ENCODE data around the gene ZNF654. TPM values are rescaled to one million over a fixed set of nuclear protein-coding genes. Genes with fewer than 3 reads are reported as not detected.
A peak's percentile ranks its signal among the peaks of the same experiment; 100 is the strongest.

The ZNF654 gene
- total and polyA plus RNA-seq, 8 donors = 1.7 to 11.0 (median 5.1) TPM

DNA sequence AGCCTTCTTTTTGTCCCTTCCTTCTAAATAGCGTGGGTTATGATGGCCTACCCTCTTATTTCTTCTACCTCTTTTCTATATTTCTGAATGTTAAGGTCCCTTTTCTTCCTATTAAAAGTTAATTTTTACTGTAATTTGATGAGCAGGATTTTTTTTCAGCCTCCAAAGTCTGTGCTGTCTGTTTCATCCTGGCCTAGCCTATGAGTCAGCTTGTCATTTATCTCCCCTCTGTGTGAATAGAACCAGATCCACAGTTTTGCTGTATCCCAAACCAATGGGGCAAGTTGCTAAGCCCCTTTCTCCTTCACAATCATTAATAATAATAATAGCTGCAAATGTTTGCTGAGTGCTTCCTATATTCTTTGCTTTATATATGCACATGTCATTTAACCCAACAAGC, 72.6 kb downstream of the ZNF654 start:
- Histone ChIP-seq H3K27ac (no peak overlapping the region), H3K4me1 (no peaks in the 10 kb centered on the region), H3K4me3 (no peak overlapping the region), H3K9me3 (no peaks in the 10 kb centered on the region), H3K27me3 (no peaks in the 10 kb centered on the region), H3K36me3 (peaks cover 0 to 6% (median 3%) of the 10 kb centered on the region in 3 donors)
- no peak for DNase-seq
- intact Hi-C loops (cut with DNase I) = no loop called here
- no peak for FAIRE-seq
- TF ChIP-seq, protein P1, sequence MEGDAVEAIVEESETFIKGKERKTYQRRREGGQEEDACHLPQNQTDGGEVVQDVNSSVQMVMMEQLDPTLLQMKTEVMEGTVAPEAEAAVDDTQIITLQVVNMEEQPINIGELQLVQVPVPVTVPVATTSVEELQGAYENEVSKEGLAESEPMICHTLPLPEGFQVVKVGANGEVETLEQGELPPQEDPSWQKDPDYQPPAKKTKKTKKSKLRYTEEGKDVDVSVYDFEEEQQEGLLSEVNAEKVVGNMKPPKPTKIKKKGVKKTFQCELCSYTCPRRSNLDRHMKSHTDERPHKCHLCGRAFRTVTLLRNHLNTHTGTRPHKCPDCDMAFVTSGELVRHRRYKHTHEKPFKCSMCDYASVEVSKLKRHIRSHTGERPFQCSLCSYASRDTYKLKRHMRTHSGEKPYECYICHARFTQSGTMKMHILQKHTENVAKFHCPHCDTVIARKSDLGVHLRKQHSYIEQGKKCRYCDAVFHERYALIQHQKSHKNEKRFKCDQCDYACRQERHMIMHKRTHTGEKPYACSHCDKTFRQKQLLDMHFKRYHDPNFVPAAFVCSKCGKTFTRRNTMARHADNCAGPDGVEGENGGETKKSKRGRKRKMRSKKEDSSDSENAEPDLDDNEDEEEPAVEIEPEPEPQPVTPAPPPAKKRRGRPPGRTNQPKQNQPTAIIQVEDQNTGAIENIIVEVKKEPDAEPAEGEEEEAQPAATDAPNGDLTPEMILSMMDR (IDR thresholded peaks at IDR 0.05) = no peak
- WGBS, 2 donors = 96 to 97% methylated on average over 1 of the region's 1 CpG
- ATAC-seq = no peak

DNA sequence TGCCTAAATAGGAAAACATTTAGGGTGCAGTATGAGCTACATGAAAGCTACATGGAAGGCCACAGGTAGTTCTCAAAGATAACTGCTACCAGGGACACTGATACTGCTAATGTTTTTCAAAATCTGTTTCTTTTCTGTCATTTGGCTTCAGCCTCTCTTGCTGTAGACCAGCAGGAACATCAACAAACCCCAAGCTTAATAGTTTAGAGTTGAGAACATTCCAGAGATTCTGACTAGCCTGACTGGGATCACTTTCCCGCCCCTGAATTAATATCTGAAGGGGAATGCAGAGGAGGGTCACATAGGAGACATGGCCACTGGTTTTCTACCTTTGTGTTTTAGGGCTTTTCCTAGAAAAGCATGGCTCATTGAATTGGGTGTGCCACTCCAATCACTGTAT, 73.8 kb downstream of the ZNF654 start:
- FAIRE-seq (no peak), ATAC-seq (no peak), DNase-seq (no peak)
- no peaks in the 10 kb centered on the region for H3K27me3 ChIP-seq
- 89 to 90% methylated on average over 1 of the region's 1 CpG for WGBS, 2 donors
- H3K27ac ChIP-seq = no peak overlapping the region
- no peak overlapping the region for H3K4me3 ChIP-seq
- TF ChIP-seq, protein P1 (IDR thresholded peaks at IDR 0.05) = no peak
- intact Hi-C loops (cut with DNase I) = no loop called here
- H3K9me3 ChIP-seq = no peaks in the 10 kb centered on the region
- no peaks in the 10 kb centered on the region for H3K4me1 ChIP-seq
- H3K36me3 ChIP-seq = peaks cover 0 to 6% (median 3%) of the 10 kb centered on the region in 3 donors

DNA sequence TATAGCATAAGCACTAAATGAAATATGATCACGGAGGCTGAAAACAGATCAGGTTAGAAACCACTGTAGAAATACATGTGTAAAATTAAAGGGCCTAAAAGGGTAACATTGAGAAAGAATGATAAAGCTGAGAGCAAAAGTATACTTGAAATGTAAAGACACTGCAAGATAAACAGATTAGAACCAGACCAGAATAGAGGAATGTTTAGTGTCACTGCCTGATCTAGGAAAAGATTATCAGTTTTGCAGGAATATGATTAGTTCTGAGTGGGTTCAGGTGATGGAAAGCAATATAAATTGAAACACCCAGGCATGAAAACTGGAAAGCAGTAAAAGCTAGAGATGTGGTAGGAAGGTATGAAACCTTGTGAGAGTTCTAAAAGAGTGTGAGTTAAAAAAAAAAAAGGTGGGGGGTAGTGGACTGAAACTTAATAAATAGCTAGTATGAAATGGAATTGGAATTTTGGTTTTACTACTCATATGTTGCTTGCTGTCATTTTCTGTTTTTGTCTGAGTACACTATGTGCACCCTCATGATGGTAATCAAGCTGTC, 74.7 kb downstream of the ZNF654 start:
- Histone ChIP-seq H3K36me3 (peaks cover 0 to 7% (median 3%) of the 10 kb centered on the region in 3 donors), H3K27ac (no peak overlapping the region), H3K4me3 (no peak overlapping the region), H3K27me3 (no peaks in the 10 kb centered on the region), H3K4me1 (no peaks in the 10 kb centered on the region), H3K9me3 (no peaks in the 10 kb centered on the region)
- 23 to 46% methylated on average over 1 of the region's 1 CpG for WGBS, 2 donors
- TF ChIP-seq, protein P1 (IDR thresholded peaks at IDR 0.05) = no peak
- FAIRE-seq (no peak), DNase-seq (no peak), ATAC-seq (no peak)
- intact Hi-C loops (cut with DNase I) = no loop called here

DNA sequence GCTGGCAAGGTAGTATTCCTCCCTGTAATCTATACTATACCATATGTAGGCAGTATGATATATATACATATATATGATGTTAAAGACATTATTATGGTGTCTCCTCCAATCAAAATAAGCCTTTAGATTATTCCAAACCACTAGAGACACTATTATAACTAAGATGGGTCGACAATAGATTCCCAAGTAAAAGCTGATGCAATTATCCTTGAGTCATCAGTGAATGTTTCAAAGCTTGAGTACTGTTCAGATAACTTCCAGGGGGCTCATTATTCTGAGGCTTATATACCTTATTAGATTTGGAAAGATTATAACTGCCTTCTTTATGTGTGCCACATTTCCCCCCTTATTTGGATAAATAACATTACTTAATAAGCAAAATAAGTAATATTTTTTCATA, 78.8 kb downstream of the ZNF654 start:
- intact Hi-C loops (cut with DNase I) = no loop called here
- no peak for ATAC-seq
- Histone ChIP-seq H3K27ac (no peak overlapping the region), H3K4me3 (no peak overlapping the region), H3K9me3 (no peaks in the 10 kb centered on the region), H3K4me1 (no peaks in the 10 kb centered on the region), H3K36me3 (peaks cover 0 to 19% (median 3%) of the 10 kb centered on the region in 3 donors), H3K27me3 (no peaks in the 10 kb centered on the region)
- 80 to 94% methylated on average over 1 of the region's 1 CpG for WGBS, 2 donors
- TF ChIP-seq, protein P1 (IDR thresholded peaks at IDR 0.05) = no peak
- no peak for DNase-seq
- no peak for FAIRE-seq

DNA sequence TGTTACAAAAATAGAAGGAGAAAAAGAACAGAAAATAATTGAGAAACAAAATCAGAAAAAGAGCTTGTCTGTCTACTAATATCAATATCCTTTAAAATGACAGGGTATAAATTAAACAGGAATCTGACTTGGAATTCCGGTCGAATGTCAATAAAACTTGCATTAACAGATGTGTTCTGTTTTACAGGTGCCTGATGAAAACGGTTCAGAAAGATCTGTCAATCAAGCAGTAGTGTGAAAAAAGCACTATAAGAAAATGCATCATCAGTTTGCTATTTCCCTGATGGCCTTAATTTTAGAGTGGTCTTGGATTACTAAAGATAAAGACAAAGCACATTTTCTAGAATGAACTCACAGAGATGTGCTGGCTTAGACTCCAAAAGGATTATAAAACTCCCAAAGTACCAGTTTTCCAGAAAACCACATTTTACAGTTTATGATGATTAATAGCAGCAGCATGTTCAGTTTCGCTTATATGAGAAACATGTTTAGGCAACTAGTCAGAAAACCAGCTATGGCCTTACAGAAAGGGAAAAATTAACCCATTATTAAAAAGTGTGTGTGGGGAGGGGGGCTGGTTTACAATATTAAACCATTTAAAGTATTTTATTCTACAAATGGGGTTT, 82.5 kb downstream of the ZNF654 start:
- peak overlapping the region in 1 of 4 donors; percentile 2 for H3K27ac ChIP-seq
- no peaks in the 10 kb centered on the region for H3K9me3 ChIP-seq
- peaks cover 0 to 13% (median 0%) of the 10 kb centered on the region in 3 donors for H3K36me3 ChIP-seq
- FAIRE-seq (no peak), DNase-seq (no peak), ATAC-seq (no peak)
- intact Hi-C loops (cut with DNase I) = no loop called here
- WGBS, 2 donors = 48 to 55% methylated on average over 4 of the region's 4 CpGs
- no peak overlapping the region for H3K4me3 ChIP-seq
- TF ChIP-seq, protein P1 (IDR thresholded peaks at IDR 0.05) = no peak
- no peaks in the 10 kb centered on the region for H3K27me3 ChIP-seq
- H3K4me1 ChIP-seq = no peaks in the 10 kb centered on the region

Measured in pancreas (tissue), 10 donors.